ENCODE measurements around the gene KCNT2. TPM values are rescaled to one million over a fixed set of nuclear protein-coding genes. Genes with fewer than 3 reads are reported as not detected.

Gene KCNT2
- total RNA-seq, 1 donor from 2014 or later = 26.2 TPM

DNA sequence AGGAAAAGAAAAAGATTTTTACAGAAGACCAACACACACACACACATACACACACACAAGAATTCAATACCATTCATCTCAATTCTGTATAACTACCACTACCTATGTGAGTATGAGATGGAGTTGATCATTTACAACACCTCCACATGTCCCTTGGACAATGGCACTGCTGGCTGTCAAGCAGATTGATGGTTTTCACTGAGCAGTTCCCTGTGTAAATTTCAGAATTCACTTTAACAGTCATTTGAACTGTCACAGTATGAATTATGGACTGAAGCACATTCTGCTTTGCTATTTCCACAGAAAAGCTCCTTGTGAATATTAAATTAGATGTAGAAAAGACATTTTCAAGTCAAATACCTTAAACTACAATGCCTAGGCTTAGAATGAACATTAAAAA, 14.3 kb downstream of the KCNT2 start:
- no peak for DNase-seq (ENCODE audit: extremely low spot score, unreplicated experiment)
- Mint-ChIP-seq H3K4me3 (ENCODE audit: unreplicated experiment) (no peak overlapping the region), H3K27me3 (ENCODE audit: unreplicated experiment) (no peaks in the 10 kb centered on the region), H3K36me3 (ENCODE audit: unreplicated experiment) (peaks cover 4% of the 10 kb centered on the region), H3K4me1 (ENCODE audit: unreplicated experiment) (peaks cover 3% of the 10 kb centered on the region), H3K9me3 (ENCODE audit: unreplicated experiment) (no peaks in the 10 kb centered on the region), H3K27ac (ENCODE audit: unreplicated experiment) (no peak overlapping the region)
- TF ChIP-seq CTCF (IDR thresholded peaks at IDR 0.05) = no peak

DNA sequence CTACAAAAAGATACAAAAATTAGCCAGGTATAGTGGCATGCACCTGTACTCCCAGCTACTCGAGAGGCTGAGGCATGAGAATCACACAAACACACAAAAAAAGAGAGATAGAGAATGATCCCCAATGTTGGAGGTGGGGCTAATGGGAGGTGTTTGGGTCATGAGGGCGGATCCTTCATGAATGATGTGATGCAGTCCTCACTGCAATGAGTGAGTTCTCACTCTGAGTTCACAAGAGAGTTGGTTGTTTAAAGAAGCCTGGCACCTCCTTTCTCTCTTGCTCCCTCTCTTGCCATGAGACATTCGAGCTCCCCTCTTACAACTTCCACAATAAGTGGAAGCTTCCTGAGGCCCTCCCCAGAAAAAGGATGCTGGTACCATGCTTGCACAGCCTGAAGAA, 17.3 kb downstream of the KCNT2 start:
- Mint-ChIP-seq H3K27me3 (ENCODE audit: unreplicated experiment) (no peaks in the 10 kb centered on the region), H3K4me1 (ENCODE audit: unreplicated experiment) (peaks cover 3% of the 10 kb centered on the region), H3K4me3 (ENCODE audit: unreplicated experiment) (no peak overlapping the region), H3K36me3 (ENCODE audit: unreplicated experiment) (no peaks in the 10 kb centered on the region), H3K9me3 (ENCODE audit: unreplicated experiment) (no peaks in the 10 kb centered on the region), H3K27ac (ENCODE audit: unreplicated experiment) (no peak overlapping the region)
- DNase-seq (ENCODE audit: extremely low spot score, unreplicated experiment) = no peak
- no peak for TF ChIP-seq CTCF (IDR thresholded peaks at IDR 0.05)

- Mint-ChIP-seq H3K36me3 (ENCODE audit: unreplicated experiment) (no peaks in the 10 kb centered on the region), H3K27me3 (ENCODE audit: unreplicated experiment) (no peaks in the 10 kb centered on the region), H3K9me3 (ENCODE audit: unreplicated experiment) (no peaks in the 10 kb centered on the region), H3K4me1 (ENCODE audit: unreplicated experiment) (peaks cover 3% of the 10 kb centered on the region), H3K4me3 (ENCODE audit: unreplicated experiment) (no peak overlapping the region), H3K27ac (ENCODE audit: unreplicated experiment) (no peak overlapping the region)
- DNase-seq (ENCODE audit: extremely low spot score, unreplicated experiment) = no peak
- no peak for TF ChIP-seq CTCF (IDR thresholded peaks at IDR 0.05)
Measured at GRCh38 chr1:196590012-196590708, 18.1 kb downstream of the KCNT2 start.

DNA sequence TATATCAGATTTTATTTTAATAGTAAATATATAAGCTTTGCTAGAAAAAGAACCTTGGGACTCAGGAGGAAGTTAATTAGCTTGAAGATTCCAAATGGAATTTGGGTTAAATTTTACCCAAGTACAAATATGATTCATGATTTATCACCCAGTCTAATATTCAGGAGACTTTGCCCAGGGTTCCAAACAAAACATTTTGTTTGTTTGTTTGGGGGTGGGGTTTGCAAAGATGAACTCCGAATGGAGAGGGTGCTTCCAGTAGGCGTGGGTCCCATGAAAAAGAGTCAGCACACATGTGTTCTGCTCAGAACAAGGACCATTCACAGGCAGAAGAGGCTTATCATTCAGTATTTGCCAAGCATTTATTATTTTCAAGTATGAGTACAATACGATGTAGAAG, 23.5 kb downstream of the KCNT2 start:
- Mint-ChIP-seq H3K9me3 (ENCODE audit: unreplicated experiment) (no peaks in the 10 kb centered on the region), H3K4me3 (ENCODE audit: unreplicated experiment) (no peak overlapping the region), H3K36me3 (ENCODE audit: unreplicated experiment) (peaks cover 21% of the 10 kb centered on the region), H3K27me3 (ENCODE audit: unreplicated experiment) (no peaks in the 10 kb centered on the region), H3K4me1 (ENCODE audit: unreplicated experiment) (peaks cover 4% of the 10 kb centered on the region), H3K27ac (ENCODE audit: unreplicated experiment) (no peak overlapping the region)
- no peak for TF ChIP-seq CTCF (IDR thresholded peaks at IDR 0.05)
- DNase-seq (ENCODE audit: extremely low spot score, unreplicated experiment) = no peak

DNA sequence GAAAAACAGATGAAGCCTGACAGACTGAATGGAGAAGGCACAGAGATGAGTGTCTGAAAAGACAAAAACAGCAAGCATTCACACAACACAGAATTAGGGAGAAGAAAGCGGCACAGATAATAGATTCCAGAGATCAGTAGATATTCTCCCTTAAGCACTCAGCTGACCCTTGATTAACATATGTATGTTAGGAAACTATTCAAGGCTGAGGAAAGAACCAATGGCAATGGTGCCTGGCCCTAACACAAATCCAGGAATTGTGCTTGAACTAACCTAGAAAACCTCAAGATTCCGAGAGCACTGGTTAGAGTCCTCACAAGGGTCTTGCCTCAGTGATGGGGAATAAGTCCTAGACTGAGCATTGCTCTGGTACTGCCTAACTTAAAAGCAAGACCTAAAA, 30.9 kb downstream of the KCNT2 start:
- no peak for TF ChIP-seq CTCF (IDR thresholded peaks at IDR 0.05)
- Mint-ChIP-seq H3K27ac (ENCODE audit: unreplicated experiment) (no peak overlapping the region), H3K4me3 (ENCODE audit: unreplicated experiment) (no peak overlapping the region), H3K36me3 (ENCODE audit: unreplicated experiment) (peaks cover 12% of the 10 kb centered on the region), H3K27me3 (ENCODE audit: unreplicated experiment) (no peaks in the 10 kb centered on the region), H3K9me3 (ENCODE audit: unreplicated experiment) (no peaks in the 10 kb centered on the region), H3K4me1 (ENCODE audit: unreplicated experiment) (peaks cover 12% of the 10 kb centered on the region)
- no peak for DNase-seq (ENCODE audit: extremely low spot score, unreplicated experiment)

Measured in osteocyte (in vitro differentiated cells).